ENCODE results near the gene FEN1.

The FEN1 gene

GRCh38 chr11:61792310-61793082, at the start of gene FEN1, which contains the start of gene TMEM258:
FEN1 (plus strand) TSS chr11:61792911; CDS start chr11:61795362, 2,451 bp downstream.
TMEM258 (minus strand) TSS chr11:61792599; CDS start chr11:61792558, 41 bp downstream.
- FAIRE-seq, result no peak

GRCh38 chr11:61743486-61744095, 49.1 kb upstream of the FEN1 start:
- no peak for FAIRE-seq

- FAIRE-seq, result no peak
Observed at GRCh38 chr11:61744181-61744580, 48.5 kb upstream of the FEN1 start.

- no peak for FAIRE-seq
Observed at GRCh38 chr11:61744609-61745156, 48.0 kb upstream of the FEN1 start.

- FAIRE-seq, result no peak
Observed at GRCh38 chr11:61745781-61746441, 46.8 kb upstream of the FEN1 start.

GRCh38 chr11:61746442-61747191, 46.1 kb upstream of the FEN1 start:
- FAIRE-seq, result no peak

GRCh38 chr11:61747192-61747966, 45.3 kb upstream of the FEN1 start:
- no peak for FAIRE-seq

GRCh38 chr11:61747967-61748285, 44.8 kb upstream of the FEN1 start:
- no peak for FAIRE-seq

GRCh38 chr11:61749591-61750217, 43.0 kb upstream of the FEN1 start:
- FAIRE-seq, result no peak

GRCh38 chr11:61750631-61751273, 42.0 kb upstream of the FEN1 start:
- no peak for FAIRE-seq

- no peak for FAIRE-seq
Observed at GRCh38 chr11:61751384-61751783, 41.3 kb upstream of the FEN1 start.

- no peak for FAIRE-seq
Observed at GRCh38 chr11:61752117-61752924, 40.4 kb upstream of the FEN1 start, which contains the start of gene MYRF. MYRF (plus strand) TSS chr11:61752636; CDS start chr11:61752745, 109 bp downstream.

GRCh38 chr11:61752925-61753521, 39.7 kb upstream of the FEN1 start:
- no peak for FAIRE-seq

GRCh38 chr11:61753672-61754071, 39.0 kb upstream of the FEN1 start:
- FAIRE-seq, result no peak

- no peak for FAIRE-seq
Observed at GRCh38 chr11:61754534-61755482, 37.9 kb upstream of the FEN1 start.

- FAIRE-seq, result no peak
Observed at GRCh38 chr11:61756147-61756451, 36.6 kb upstream of the FEN1 start.

- FAIRE-seq, result no peak
Observed at GRCh38 chr11:61756452-61757212, 36.1 kb upstream of the FEN1 start.

Data from A204.1 (cell line).